A549 (cell line): ENCODE measurements around the gene RCAN2. TPM values are rescaled to one million over a fixed set of nuclear protein-coding genes. Genes with fewer than 3 reads are reported as not detected.

Experiments
- ATAC-seq, 2 experiments: fragments of 200-7000 bp in 1 of 2; fragments of >200 bp in 1 of 2; cut with Nextera tagmentation in 1 of 2; cut with Tn5 transposase in 1 of 2; 3 replicates each; pipeline versions ENCODE4 v1.8.0 to v1.9.1; 2018 to 2020; ENCODE audit warnings: mild to moderate bottlenecking in 1 of 2, moderate library complexity in 1 of 2
- CTCF ChIA-PET: fragments of 300-600 bp; sonication (Branson Sonifier 250); formaldehyde crosslinking; extraction: SDS; loops from one replicate; lab custom pipeline; 2021; ENCODE audit warnings: antibody characterized with exemption, inconsistent platforms; lab: Yijun Ruan, JAX
- POLR2A ChIA-PET: fragments of 350-600 bp; formaldehyde crosslinking; extraction: SDS; loops from one replicate; lab custom pipeline; 2021; ENCODE audit warnings: antibody characterized with exemption, inconsistent platforms; lab: Yijun Ruan, JAX
- DNase-seq, 2 experiments: peaks; one replicate each; pipeline versions ENCODE4 v3.0.0 to v3.0.0-alpha.2; 2011 to 2016; ENCODE audit warnings: low read depth in 1 of 2, low spot score in 1 of 2
- FAIRE-seq: peaks from 2 replicates; lab custom pipeline; 2011; peaks lifted over from hg19 to GRCh38; lab: Jason Lieb, UNC
- H3K27ac ChIP-seq, 2 experiments: fragments of >200 bp; sonication (Bioruptor Twin); formaldehyde crosslinking; 3 replicates each; pipeline ENCODE4 v1.5.1; 2016 to 2017
- H3K4me1 ChIP-seq: fragments of >200 bp; sonication (Bioruptor Twin); formaldehyde crosslinking; 3 replicates; pipeline ENCODE4 v1.6.1; 2016
- H3K4me2 ChIP-seq: fragments of >200 bp; sonication (Bioruptor Twin); formaldehyde crosslinking; 3 replicates; pipeline ENCODE4 v1.6.1; 2016
- H3K4me3 ChIP-seq: fragments of >200 bp; sonication (Bioruptor Twin); formaldehyde crosslinking; 3 replicates; pipeline ENCODE4 v1.5.1; 2016
- H3K9me3 ChIP-seq: fragments of >200 bp; sonication (Bioruptor Twin); formaldehyde crosslinking; 3 replicates; pipeline ENCODE4 v1.6.1; 2016
- BHLHE40 ChIP-seq: IDR thresholded peaks from 2 replicates; pipeline ENCODE4 v1.6.1; 2012; ENCODE audit warnings: low read depth, low read length, inconsistent platforms
- CBX8 ChIP-seq: fragments of 200-600 bp; sonication (generic); IDR thresholded peaks from 2 replicates; pipeline ENCODE4 v1.6.1; 2016
- CHD2 ChIP-seq: fragments of 150-350 bp; IDR thresholded peaks from 2 replicates; pipeline ENCODE4 v1.6.1; 2014; ENCODE audit warnings: low read length; ENCODE audit not compliant: partially characterized antibody
- EHMT2 ChIP-seq: fragments of 200-600 bp; sonication (generic); IDR thresholded peaks from 2 replicates; pipeline ENCODE4 v1.6.1; 2016; ENCODE audit warnings: antibody characterized with exemption, low read depth, mild to moderate bottlenecking, moderate library complexity
- ELK1 ChIP-seq: fragments of 150-350 bp; IDR thresholded peaks from 2 replicates; pipeline ENCODE4 v1.6.1; 2014; ENCODE audit warnings: low read depth, mild to moderate bottlenecking, low read length
- EP300 ChIP-seq, 2 experiments: fragments of >200 bp; sonication (Bioruptor Twin); formaldehyde crosslinking; IDR thresholded peaks; 2 replicates in 1 of 2; 3 replicates in 1 of 2; pipeline ENCODE4 v1.6.1; 2016 to 2017
- ESRRA ChIP-seq: fragments of 150-350 bp; IDR thresholded peaks from 2 replicates; pipeline ENCODE4 v1.6.1; 2014; ENCODE audit warnings: mild to moderate bottlenecking, low read length, borderline replicate concordance
- FOSB ChIP-seq: fragments of 250-450 bp; sonication (Bioruptor Pico); IDR thresholded peaks from 2 replicates; pipeline ENCODE4 v1.5.0; 2020; ENCODE audit warnings: mild to moderate bottlenecking, moderate library complexity
- FOSL2 ChIP-seq, 2 experiments: fragments of 450-650 bp in 1 of 2; fragments of >200 bp in 1 of 2; sonication (Bioruptor Twin) in 1 of 2; formaldehyde crosslinking; IDR thresholded peaks; 2 replicates each; pipeline versions ENCODE4 v1.5.0 to v1.6.1; 2016 to 2020; ENCODE audit warnings: mild to moderate bottlenecking in 1 of 2, moderate library complexity in 1 of 2
- FOXS1 ChIP-seq: fragments of 250-450 bp; sonication (Bioruptor Pico); IDR thresholded peaks from 2 replicates; pipeline ENCODE4 v1.5.0; 2020; ENCODE audit warnings: mild to moderate bottlenecking, moderate library complexity
- GATA3 ChIP-seq: IDR thresholded peaks from 2 replicates; pipeline ENCODE4 v1.6.1; 2012; ENCODE audit warnings: borderline replicate concordance
- HDAC2 ChIP-seq: fragments of 200-600 bp; sonication (generic); IDR thresholded peaks from 2 replicates; pipeline ENCODE4 v1.6.1; 2016
- HOXA7 ChIP-seq: fragments of 250-450 bp; sonication (Bioruptor Pico); IDR thresholded peaks from 2 replicates; pipeline ENCODE4 v1.5.0; 2020; ENCODE audit warnings: mild to moderate bottlenecking, moderate library complexity
- HOXB13 ChIP-seq: fragments of 250-450 bp; sonication (Bioruptor Pico); IDR thresholded peaks from 2 replicates; pipeline ENCODE4 v1.5.0; 2020; ENCODE audit warnings: low read depth, mild to moderate bottlenecking, moderate library complexity
- HOXB5 ChIP-seq: fragments of 250-450 bp; sonication (Bioruptor Pico); IDR thresholded peaks from 2 replicates; pipeline ENCODE4 v1.5.0; 2020; ENCODE audit warnings: mild to moderate bottlenecking, moderate library complexity
- JUN ChIP-seq, 2 experiments: fragments of >200 bp; sonication (Bioruptor Twin); formaldehyde crosslinking; IDR thresholded peaks; 2 replicates in 1 of 2; 3 replicates in 1 of 2; pipeline ENCODE4 v1.6.1; 2016 to 2017
- JUNB ChIP-seq: fragments of >200 bp; sonication (Bioruptor Twin); formaldehyde crosslinking; IDR thresholded peaks from 2 replicates; pipeline ENCODE4 v1.6.1; 2016
- KDM1A ChIP-seq: fragments of 200-600 bp; sonication (generic); IDR thresholded peaks from 2 replicates; pipeline ENCODE4 v1.6.1; 2016; ENCODE audit warnings: low read depth, mild to moderate bottlenecking
- MAFK ChIP-seq: fragments of 450-650 bp; IDR thresholded peaks from 2 replicates; pipeline ENCODE4 v1.6.1; 2014; ENCODE audit not compliant: partially characterized antibody
- MYC ChIP-seq: IDR thresholded peaks from 2 replicates; pipeline ENCODE4 v1.6.1; 2012; ENCODE audit warnings: mild to moderate bottlenecking, inconsistent platforms, low read length, improper control_type of control experiment, borderline replicate concordance
- NPAS2 ChIP-seq: fragments of 250-450 bp; sonication (Bioruptor Pico); IDR thresholded peaks from 2 replicates; pipeline ENCODE4 v1.8.0; 2022; ENCODE audit warnings: mild to moderate bottlenecking, moderate library complexity, borderline replicate concordance
- RCOR1 ChIP-seq: fragments of 150-350 bp; IDR thresholded peaks from 2 replicates; pipeline ENCODE4 v1.6.1; 2014; ENCODE audit warnings: antibody characterized with exemption, low read length, low read depth
- REST ChIP-seq: fragments of 200-600 bp; sonication (generic); IDR thresholded peaks from 2 replicates; pipeline ENCODE4 v1.6.1; 2016; ENCODE audit warnings: antibody characterized with exemption, mild to moderate bottlenecking, moderate library complexity
- RNF2 ChIP-seq: fragments of 200-600 bp; sonication (generic); IDR thresholded peaks from 2 replicates; pipeline ENCODE4 v1.6.1; 2016; ENCODE audit warnings: low read depth, mild to moderate bottlenecking, antibody characterized with exemption, moderate library complexity, borderline replicate concordance
- SMC3 ChIP-seq: fragments of >200 bp; sonication (Bioruptor Twin); formaldehyde crosslinking; IDR thresholded peaks from 3 replicates; pipeline ENCODE4 v1.6.1; 2018; ENCODE audit warnings: inconsistent platforms
- TFCP2L1 ChIP-seq: fragments of 250-450 bp; sonication (Bioruptor Pico); IDR thresholded peaks from 2 replicates; pipeline ENCODE4 v1.5.0; 2021; ENCODE audit warnings: mild to moderate bottlenecking
- ZC3H11A ChIP-seq: fragments of 450-650 bp; IDR thresholded peaks from 2 replicates; pipeline ENCODE4 v1.6.1; 2014; ENCODE audit warnings: antibody characterized with exemption, mild to moderate bottlenecking
- WGBS: methylation state at CpG from one replicate; pipeline ENCODE4 v1.1.6; 2017; ENCODE audit errors: missing lambda C conversion rate; 5-methylcytosine and 5-hydroxymethylcytosine counted together
- polyA plus RNA-seq, 4 experiments: library from polyadenylated mRNA; depleted of rRNA in 3 of 4; stranded (reverse); fragments of >200 nt; fragmentation: RNase III in 1 of 4; extraction: RNeasy Plus Mini Kit Qiagen cat#74134 plus additional on column Dnase treatment in 1 of 4; gene quantifications; 2 replicates in 3 of 4; 3 replicates in 1 of 4; pipeline ENCODE4 v1.2.3, GENCODE V29; 2011 to 2017
- TF ChIP-seq, protein P1 (sequence below): IDR thresholded peaks from 2 replicates; pipeline ENCODE4 v1.6.1; 2012

The RCAN2 gene
- polyA plus RNA-seq, 2 of the 4 experiments (the other 2 are of a cell fraction): not detected

- POLR2A ChIA-PET: interaction anchor here (0.6 kb wide), 1 partner anchor 1845 kb away, joined by 3 read pairs; no protein-coding TSS in a partner anchor
- no peak overlapping the region for H3K4me2 ChIP-seq
- no peaks in the 10 kb centered on the region for H3K9me3 ChIP-seq
- WGBS: 0% methylated on average over 1 of the region's 1 CpG
- no peak overlapping the region for H3K27ac ChIP-seq
- no peak for TF ChIP-seq TFCP2L1 (CRISPR knock-in tag)
- TF ChIP-seq ESRRA: no peak
- no peak for TF ChIP-seq CBX8
- no peak for TF ChIP-seq ZC3H11A
- TF ChIP-seq CHD2: no peak
- TF ChIP-seq RCOR1: no peak
- TF ChIP-seq HOXA7 (CRISPR knock-in tag): no peak
- TF ChIP-seq JUNB: no peak
- no peak for TF ChIP-seq MAFK
- no peak for TF ChIP-seq HOXB5 (CRISPR knock-in tag)
- no peak for TF ChIP-seq FOSL2 (IDR thresholded peaks at IDR 0.05)
- TF ChIP-seq FOSL2 (CRISPR knock-in tag; IDR thresholded peaks at IDR 0.05): no peak
- TF ChIP-seq RNF2: no peak
- CTCF ChIA-PET: no interaction called here
- no peak for FAIRE-seq
- H3K4me3 ChIP-seq: no peak overlapping the region
- H3K4me1 ChIP-seq: no peaks in the 10 kb centered on the region
- ATAC-seq: no peak
- DNase-seq: no peak
Measured at GRCh38 chr6:46310196-46310595, 181.1 kb downstream of the RCAN2 start.

- no peaks in the 10 kb centered on the region for H3K9me3 ChIP-seq
- H3K4me1 ChIP-seq: no peaks in the 10 kb centered on the region
- CTCF ChIA-PET: no interaction called here
- no peak for ATAC-seq
- FAIRE-seq: no peak
- no peak for DNase-seq
- no peak overlapping the region for H3K27ac ChIP-seq
- no peak overlapping the region for H3K4me3 ChIP-seq
- WGBS: 23% methylated on average over 2 of the region's 2 CpGs
- TF ChIP-seq FOSB (CRISPR knock-in tag) (no peak), GATA3 (no peak), HOXA7 (CRISPR knock-in tag) (no peak), EP300 (IDR thresholded peaks at IDR 0.05) (no peak), MAFK (no peak), CHD2 (no peak), HOXB13 (CRISPR knock-in tag) (no peak), JUNB (no peak), RNF2 (no peak), JUN (IDR thresholded peaks at IDR 0.05) (no peak), HOXB5 (CRISPR knock-in tag) (no peak), ESRRA (no peak), FOSL2 (IDR thresholded peaks at IDR 0.05) (no peak), FOSL2 (CRISPR knock-in tag; IDR thresholded peaks at IDR 0.05) (no peak), KDM1A (no peak), ELK1 (no peak), MYC (no peak), TFCP2L1 (CRISPR knock-in tag) (no peak)
- TF ChIP-seq, protein P1, sequence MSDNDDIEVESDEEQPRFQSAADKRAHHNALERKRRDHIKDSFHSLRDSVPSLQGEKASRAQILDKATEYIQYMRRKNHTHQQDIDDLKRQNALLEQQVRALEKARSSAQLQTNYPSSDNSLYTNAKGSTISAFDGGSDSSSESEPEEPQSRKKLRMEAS: no peak
- TF ChIP-seq, all 56 proteins: peak for 0
- POLR2A ChIA-PET: no interaction called here
- H3K4me2 ChIP-seq: no peak overlapping the region
Measured at GRCh38 chr6:46306431-46306830, 184.8 kb downstream of the RCAN2 start.

- H3K27ac ChIP-seq: no peak overlapping the region
- ChIA-PET POLR2A (no interaction called here), CTCF (no interaction called here)
- DNase-seq (no peak), FAIRE-seq (no peak), ATAC-seq (no peak)
- WGBS: 17% methylated on average over 3 of the region's 3 CpGs
- H3K4me1 ChIP-seq: no peaks in the 10 kb centered on the region
- H3K4me2 ChIP-seq: no peak overlapping the region
- H3K4me3 ChIP-seq: no peak overlapping the region
- TF ChIP-seq GATA3 (no peak), NPAS2 (CRISPR knock-in tag) (no peak), BHLHE40 (no peak), FOXS1 (CRISPR knock-in tag) (no peak), HDAC2 (no peak), REST (no peak), EHMT2 (no peak), SMC3 (no peak), JUNB (no peak), ZC3H11A (no peak)
- H3K9me3 ChIP-seq: no peaks in the 10 kb centered on the region
Measured at GRCh38 chr6:46305833-46306232, 185.4 kb downstream of the RCAN2 start.
